Keratinocyte (primary cell): ENCODE measurements around the gene LST1. TPM values are rescaled to one million over a fixed set of nuclear protein-coding genes. Genes with fewer than 3 reads are reported as not detected.

Experiments used
- DNase-seq: peaks from one replicate; pipeline ENCODE4 v3.0.0-alpha.2; 2011; ENCODE audit warnings: low read depth, missing footprints, low spot score
- FAIRE-seq: peaks from 2 replicates; lab custom pipeline; 2011; peaks lifted over from hg19 to GRCh38; lab: Jason Lieb, UNC
- H2AFZ ChIP-seq: 2 replicates; pipeline ENCODE4 v1.6.0; 2012; ENCODE audit warnings: low read length, control low read depth, inconsistent platforms; ENCODE audit not compliant: control insufficient read depth
- H3K27ac ChIP-seq: 2 replicates; pipeline ENCODE4 v1.5.1; 2011; ENCODE audit warnings: low read length; ENCODE audit not compliant: control insufficient read depth, insufficient read depth
- H3K27me3 ChIP-seq: 3 replicates; pipeline ENCODE4 v1.6.0; 2011; ENCODE audit warnings: low read length; ENCODE audit not compliant: control insufficient read depth, insufficient read depth; ENCODE audit errors: extremely low read depth
- H3K36me3 ChIP-seq, 2 experiments: 2 replicates in 1 of 2; 3 replicates in 1 of 2; pipeline ENCODE4 v1.5.1; 2011; ENCODE audit warnings: low read length in 2 of 2, mild to moderate bottlenecking in 1 of 2; ENCODE audit not compliant: control insufficient read depth in 2 of 2, insufficient read depth in 2 of 2; ENCODE audit errors: extremely low read depth in 1 of 2
- H3K4me1 ChIP-seq: 3 replicates; pipeline ENCODE4 v1.5.1; 2011; ENCODE audit warnings: low read length; ENCODE audit not compliant: control insufficient read depth, insufficient read depth; ENCODE audit errors: extremely low read depth
- H3K4me2 ChIP-seq: 3 replicates; pipeline ENCODE4 v1.6.0; 2011; ENCODE audit warnings: low read depth, low read length; ENCODE audit not compliant: control insufficient read depth, insufficient read depth; ENCODE audit errors: extremely low read depth
- H3K4me3 ChIP-seq, 3 experiments: fragments of 200-600 bp in 1 of 3; sonication (generic) in 1 of 3; 2 replicates in 2 of 3; 3 replicates in 1 of 3; pipeline ENCODE4 v1.5.1; 2011 to 2016; ENCODE audit warnings: low read length in 3 of 3, mild to moderate bottlenecking in 3 of 3, control low read depth in 2 of 3, inconsistent platforms in 1 of 3, low read depth in 1 of 3, mixed read lengths in 1 of 3, mixed run types in 1 of 3, moderate library complexity in 1 of 3; ENCODE audit not compliant: control insufficient read depth in 2 of 3, insufficient read depth in 2 of 3; ENCODE audit errors: extremely low read depth in 1 of 3
- H3K79me2 ChIP-seq: 2 replicates; pipeline ENCODE4 v1.6.0; 2012; ENCODE audit warnings: low read length; ENCODE audit not compliant: control insufficient read depth, insufficient read depth
- H3K9ac ChIP-seq: 3 replicates; pipeline ENCODE4 v1.6.0; 2011; ENCODE audit warnings: low read length; ENCODE audit not compliant: control insufficient read depth, insufficient read depth; ENCODE audit errors: extremely low read depth
- H3K9me1 ChIP-seq: 3 replicates; pipeline ENCODE4 v1.6.0; 2011; ENCODE audit warnings: low read length; ENCODE audit not compliant: control insufficient read depth, insufficient read depth; ENCODE audit errors: extremely low read depth
- H3K9me3 ChIP-seq: 2 replicates; pipeline ENCODE4 v1.5.1; 2012; ENCODE audit warnings: low read depth, low read length; ENCODE audit not compliant: control insufficient read depth
- H4K20me1 ChIP-seq: 3 replicates; pipeline ENCODE4 v1.6.0; 2011; ENCODE audit warnings: low read length; ENCODE audit not compliant: control insufficient read depth, insufficient read depth; ENCODE audit errors: extremely low read depth
- EZH2 ChIP-seq: IDR thresholded peaks from one replicate; pipeline ENCODE4 v1.6.1; 2012; ENCODE audit warnings: inconsistent platforms, mild to moderate bottlenecking, low read length, moderate library complexity
- dilution Hi-C: fragments of 300-500 bp; cut with MboI; formaldehyde crosslinking; loops from one replicate; pipeline ENCODE4 v1.7.0; 2020; ENCODE audit warnings: low sequenced_read_pairs; ENCODE audit not compliant: extremely low pct_ligation_motif_present
- polyA plus RNA-seq, 5 experiments: library from polyadenylated mRNA; depleted of rRNA in 3 of 5; stranded (reverse) in 3 of 5; stranded (forward) in 1 of 5; unstranded in 1 of 5; fragments of >200 nt; gene quantifications; 1 replicate in 1 of 5; 2 replicates in 3 of 5; 3 replicates in 1 of 5; pipeline versions ENCODE4 v1.2.1 to v1.2.3, GENCODE V29; 2011 to 2012; ENCODE audit warnings: missing spikeins in 2 of 5, low read depth in 1 of 5, low replicate concordance in 1 of 5
- TF ChIP-seq, protein P1 (sequence below), 3 experiments: IDR thresholded peaks in 1 of 3; conservative IDR thresholded peaks in 1 of 3; optimal IDR thresholded peaks in 1 of 3; 2 replicates in 2 of 3; 3 replicates in 1 of 3; pipeline versions ENCODE3 to v1.5.1; 2011; ENCODE audit warnings: low read length in 3 of 3, mild to moderate bottlenecking in 3 of 3, moderate library complexity in 2 of 3, control low read depth in 1 of 3, inconsistent platforms in 1 of 3; ENCODE audit not compliant: insufficient read depth in 2 of 3; ENCODE audit errors: extremely low read depth in 1 of 3

Gene LST1
- polyA plus RNA-seq, 1 donor (not counting 4 experiments of a cell fraction or from before 2014, with no cell fraction given), result not detected

DNA sequence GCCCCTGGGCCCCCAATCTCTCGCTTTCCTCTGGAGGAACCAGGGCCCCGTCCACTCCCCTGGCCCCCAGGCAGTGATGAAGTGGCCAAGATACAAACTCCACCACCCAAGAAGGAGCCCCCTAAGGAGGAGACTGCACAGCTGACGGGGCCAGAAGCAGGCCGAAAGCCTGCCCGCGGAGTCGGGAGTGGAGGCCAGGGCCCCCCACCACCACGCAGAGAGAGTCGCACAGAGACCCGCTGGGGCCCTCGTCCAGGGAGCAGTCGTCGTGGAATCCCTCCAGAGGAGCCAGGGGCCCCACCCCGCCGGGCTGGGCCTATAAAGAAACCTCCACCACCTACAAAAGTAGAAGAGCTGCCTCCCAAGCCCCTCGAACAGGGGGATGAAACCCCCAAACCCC lies 45.1 kb downstream of the LST1 start:
- dilution Hi-C loops, result no loop called here
- peaks cover 49% of the 10 kb centered on the region for H3K79me2 ChIP-seq
- DNase-seq (no peak), FAIRE-seq (no peak)
- no peak overlapping the region for H3K4me3 ChIP-seq
- no peak overlapping the region for H3K4me2 ChIP-seq
- TF ChIP-seq EZH2, result no peak
- TF ChIP-seq, protein P1, sequence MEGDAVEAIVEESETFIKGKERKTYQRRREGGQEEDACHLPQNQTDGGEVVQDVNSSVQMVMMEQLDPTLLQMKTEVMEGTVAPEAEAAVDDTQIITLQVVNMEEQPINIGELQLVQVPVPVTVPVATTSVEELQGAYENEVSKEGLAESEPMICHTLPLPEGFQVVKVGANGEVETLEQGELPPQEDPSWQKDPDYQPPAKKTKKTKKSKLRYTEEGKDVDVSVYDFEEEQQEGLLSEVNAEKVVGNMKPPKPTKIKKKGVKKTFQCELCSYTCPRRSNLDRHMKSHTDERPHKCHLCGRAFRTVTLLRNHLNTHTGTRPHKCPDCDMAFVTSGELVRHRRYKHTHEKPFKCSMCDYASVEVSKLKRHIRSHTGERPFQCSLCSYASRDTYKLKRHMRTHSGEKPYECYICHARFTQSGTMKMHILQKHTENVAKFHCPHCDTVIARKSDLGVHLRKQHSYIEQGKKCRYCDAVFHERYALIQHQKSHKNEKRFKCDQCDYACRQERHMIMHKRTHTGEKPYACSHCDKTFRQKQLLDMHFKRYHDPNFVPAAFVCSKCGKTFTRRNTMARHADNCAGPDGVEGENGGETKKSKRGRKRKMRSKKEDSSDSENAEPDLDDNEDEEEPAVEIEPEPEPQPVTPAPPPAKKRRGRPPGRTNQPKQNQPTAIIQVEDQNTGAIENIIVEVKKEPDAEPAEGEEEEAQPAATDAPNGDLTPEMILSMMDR (optimal IDR thresholded peaks at IDR 0.05 in 1 of 3, IDR thresholded peaks at IDR 0.05 in 1 of 3, conservative IDR thresholded peaks at IDR 0.05 in 1 of 3; ENCODE audit: extremely low read depth in 1 of 3, insufficient read depth in 2 of 3, low read length in 3 of 3), result no peak
- H3K36me3 ChIP-seq, result peaks cover 83 to 90% of the 10 kb centered on the region in 2 experiments
- H3K9me3 ChIP-seq, result no peaks in the 10 kb centered on the region
- no peak overlapping the region for H3K9ac ChIP-seq
- H3K9me1 ChIP-seq, result no peaks in the 10 kb centered on the region
- H3K27me3 ChIP-seq, result no peaks in the 10 kb centered on the region
- H2AFZ ChIP-seq, result no peak overlapping the region
- H3K4me1 ChIP-seq, result no peaks in the 10 kb centered on the region
- H3K27ac ChIP-seq, result no peak overlapping the region
- peaks cover 11% of the 10 kb centered on the region for H4K20me1 ChIP-seq

DNA sequence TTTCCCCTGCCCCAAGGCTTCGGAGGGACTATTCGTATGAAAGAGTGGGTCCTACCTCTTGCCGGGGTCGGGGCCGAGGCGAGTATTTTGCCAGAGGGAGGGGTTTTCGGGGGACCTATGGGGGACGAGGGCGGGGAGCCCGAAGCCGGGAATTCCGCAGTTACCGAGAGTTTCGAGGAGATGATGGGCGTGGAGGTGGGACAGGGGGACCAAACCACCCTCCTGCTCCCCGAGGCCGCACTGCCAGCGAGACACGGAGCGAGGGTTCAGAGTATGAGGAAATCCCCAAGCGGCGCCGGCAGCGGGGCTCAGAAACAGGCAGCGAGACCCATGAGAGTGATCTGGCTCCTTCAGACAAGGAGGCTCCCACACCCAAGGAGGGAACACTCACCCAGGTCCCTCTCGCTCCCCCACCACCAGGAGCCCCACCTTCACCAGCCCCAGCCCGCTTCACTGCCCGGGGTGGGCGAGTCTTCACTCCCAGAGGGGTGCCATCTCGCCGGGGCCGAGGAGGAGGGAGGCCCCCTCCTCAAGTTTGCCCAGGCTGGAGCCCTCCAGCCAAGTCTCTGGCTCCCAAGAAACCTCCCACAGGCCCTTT lies 45.7 kb downstream of the LST1 start:
- DNase-seq (no peak), FAIRE-seq (no peak)
- no peak overlapping the region for H2AFZ ChIP-seq
- H4K20me1 ChIP-seq, result peaks cover 11% of the 10 kb centered on the region
- no peak overlapping the region for H3K4me3 ChIP-seq
- H3K4me1 ChIP-seq, result no peaks in the 10 kb centered on the region
- dilution Hi-C loops, result no loop called here
- H3K27me3 ChIP-seq, result no peaks in the 10 kb centered on the region
- peaks cover 79 to 90% of the 10 kb centered on the region in 2 experiments for H3K36me3 ChIP-seq
- no peak overlapping the region for H3K9ac ChIP-seq
- no peaks in the 10 kb centered on the region for H3K9me3 ChIP-seq
- no peak overlapping the region for H3K4me2 ChIP-seq
- H3K27ac ChIP-seq, result no peak overlapping the region
- TF ChIP-seq, protein P1 (optimal IDR thresholded peaks at IDR 0.05 in 1 of 3, IDR thresholded peaks at IDR 0.05 in 1 of 3, conservative IDR thresholded peaks at IDR 0.05 in 1 of 3; ENCODE audit: extremely low read depth in 1 of 3, insufficient read depth in 2 of 3, low read length in 3 of 3), result no peak
- TF ChIP-seq EZH2, result no peak
- H3K79me2 ChIP-seq, result peaks cover 44% of the 10 kb centered on the region
- H3K9me1 ChIP-seq, result no peaks in the 10 kb centered on the region
